GDM1 (cell line): Measurements from ENCODE around the gene CCR5AS.
"Not testable (repeated sequence)": the region's sequence is repeated elsewhere in the genome, so short reads cannot be mapped to it uniquely, and the experiment has no call there.

ENCODE experiments used
- DNase-seq: peaks from one replicate; lab custom pipeline; 2025; lab: John Stamatoyannopoulos, UW

The CCR5AS gene

DNA sequence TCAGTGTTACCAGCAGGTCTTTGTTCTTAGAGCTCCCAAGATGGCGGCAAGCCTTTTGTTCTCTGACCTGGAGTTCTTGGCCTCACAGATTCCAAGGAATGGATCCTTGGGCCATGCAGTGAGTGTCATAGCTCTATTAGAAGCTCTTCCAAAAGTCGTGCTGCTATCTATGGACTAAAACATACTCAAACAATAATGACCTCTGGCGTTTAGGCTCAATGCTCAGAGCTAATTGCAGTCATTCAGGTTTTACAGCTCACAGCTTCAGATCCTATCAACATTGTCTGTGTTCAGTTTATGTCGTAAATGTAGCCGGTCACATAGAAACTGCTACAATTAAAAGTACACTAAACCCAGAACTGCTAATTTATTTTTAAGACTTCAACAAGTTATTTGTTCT is 22.4 kb upstream of the CCR5AS start:
- no peak for DNase-seq

GRCh38 chr3:46427916-46428833 is 21.3 kb upstream of the CCR5AS start:
- peak; percentile 38 for DNase-seq

- DNase-seq, result not testable (repeated sequence)
Observed at GRCh38 chr3:46427404-46427803, 20.5 kb upstream of the CCR5AS start.

DNA sequence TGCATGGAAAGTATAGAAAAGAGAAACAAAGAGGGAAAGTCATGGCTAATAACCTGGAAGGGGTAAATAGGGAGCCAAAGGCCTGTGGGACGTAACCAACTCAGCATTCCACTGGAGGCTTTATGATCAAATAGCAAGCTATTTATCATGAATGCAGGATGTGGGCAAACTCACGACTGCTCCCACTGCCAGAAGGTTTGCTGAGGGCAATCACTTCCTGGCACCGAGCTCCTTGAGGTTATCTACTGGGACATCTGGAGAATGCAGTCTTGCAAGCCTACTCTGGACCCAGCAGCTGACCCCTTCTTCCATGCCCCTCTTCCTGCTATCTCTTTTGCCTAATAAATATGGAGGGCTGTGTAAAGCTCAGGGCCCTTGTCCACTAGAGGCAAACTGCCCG is 19.6 kb upstream of the CCR5AS start:
- DNase-seq, result peak; percentile 65

DNA sequence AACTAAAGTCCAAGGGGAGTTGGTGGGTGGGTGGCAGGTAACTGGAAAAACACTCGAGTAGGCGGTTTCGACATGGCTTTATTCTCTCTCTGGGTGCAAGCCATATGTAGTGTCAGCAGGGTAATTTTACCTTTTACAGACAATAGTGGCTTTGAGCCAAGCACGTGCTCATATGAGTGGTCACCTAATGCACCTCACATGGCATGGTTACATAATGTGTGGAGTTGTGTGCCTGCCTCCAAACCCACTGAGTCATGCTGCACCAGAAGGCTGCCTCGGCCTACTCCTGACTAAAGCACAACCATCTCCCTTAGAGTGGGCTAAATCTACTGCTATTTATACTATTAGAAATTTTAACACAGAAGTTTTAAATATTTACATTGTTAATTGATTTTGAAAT is 16.7 kb upstream of the CCR5AS start:
- no peak for DNase-seq

- DNase-seq, result no peak
Observed at GRCh38 chr3:46422617-46423016, 15.8 kb upstream of the CCR5AS start.

DNA sequence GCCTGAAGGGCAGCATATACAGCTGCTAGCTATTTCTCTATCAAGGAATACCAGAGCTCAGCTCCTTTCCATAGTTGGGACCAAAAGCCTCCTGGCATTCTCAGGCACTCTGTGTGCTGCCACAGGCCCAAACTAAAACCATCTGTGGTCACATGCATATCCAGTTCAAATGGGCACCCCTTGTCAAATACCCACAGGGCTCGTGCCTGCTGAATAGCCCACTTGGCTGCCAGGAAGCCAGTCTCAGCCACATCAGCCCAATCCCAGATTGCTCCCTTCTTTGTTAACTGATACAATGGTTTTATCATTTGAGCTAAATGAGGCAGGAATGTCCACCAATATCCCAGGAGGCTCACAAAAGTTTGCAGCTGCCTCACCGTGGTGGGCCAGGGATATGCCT is 14.1 kb upstream of the CCR5AS start:
- no peak for DNase-seq

GRCh38 chr3:46419816-46420215 is 12.9 kb upstream of the CCR5AS start:
- DNase-seq, result no peak

DNA sequence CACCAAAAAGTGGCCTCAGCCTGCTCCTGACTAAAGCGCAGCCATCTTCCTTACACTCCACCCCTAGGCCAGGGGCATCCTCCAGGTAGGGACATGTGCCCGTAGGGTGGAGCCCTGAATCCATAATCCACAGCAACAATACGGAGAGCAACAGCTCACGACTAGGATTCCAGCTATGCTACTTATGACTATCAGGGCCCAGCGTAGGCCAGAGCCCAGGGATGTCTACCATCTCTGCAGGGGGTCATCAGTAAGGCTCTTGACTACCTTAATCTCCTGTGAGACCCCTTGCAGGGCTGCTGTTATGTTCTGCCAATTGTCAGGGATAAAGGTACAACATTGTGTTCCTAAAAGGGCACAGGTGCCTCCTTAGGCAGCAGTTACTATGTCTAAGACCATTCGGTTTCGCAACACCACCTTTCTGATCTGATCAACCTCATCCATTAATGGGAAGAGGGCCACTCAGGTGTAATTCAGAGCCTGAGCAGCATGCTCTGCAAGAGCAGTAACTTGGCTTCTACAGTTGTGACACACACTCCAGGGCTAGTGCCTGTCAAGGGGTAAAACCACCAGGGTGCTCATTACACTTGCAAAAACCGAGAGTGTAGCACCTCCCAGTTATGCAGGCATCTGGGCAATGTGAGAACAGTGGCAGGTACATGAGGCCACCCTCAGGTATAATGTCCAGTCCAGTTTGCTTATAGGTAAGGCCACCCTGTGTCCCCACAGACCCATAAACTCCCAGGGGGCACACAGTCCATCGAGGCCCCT is 11.2 kb upstream of the CCR5AS start:
- DNase-seq, result no peak

GRCh38 chr3:46416811-46417510 is 10.1 kb upstream of the CCR5AS start:
- no peak for DNase-seq

- DNase-seq, result no peak
Observed at GRCh38 chr3:46416125-46416810, 9.4 kb upstream of the CCR5AS start.

GRCh38 chr3:46414739-46415138 is 7.9 kb upstream of the CCR5AS start:
- no peak for DNase-seq

DNA sequence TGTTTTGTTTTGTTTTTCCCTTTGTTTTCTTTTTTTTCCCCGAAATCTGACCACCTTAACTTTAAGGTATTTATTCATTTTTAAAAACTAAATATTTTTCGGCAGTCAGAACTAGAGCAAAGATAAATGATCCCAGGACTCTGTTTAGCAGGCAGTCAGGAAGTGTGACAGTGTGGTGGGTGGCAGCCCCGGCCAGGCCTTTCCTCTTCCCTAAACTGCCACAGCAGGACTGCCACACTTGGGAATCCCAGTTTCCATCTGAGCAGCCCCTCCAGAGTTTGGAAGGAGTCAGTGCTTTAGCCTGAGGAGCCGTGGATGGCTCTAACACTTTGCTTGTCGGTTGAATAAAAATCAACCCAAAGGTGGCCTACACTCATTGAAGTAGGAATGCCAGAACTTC is 7.1 kb upstream of the CCR5AS start:
- DNase-seq, result peak; percentile 24

DNA sequence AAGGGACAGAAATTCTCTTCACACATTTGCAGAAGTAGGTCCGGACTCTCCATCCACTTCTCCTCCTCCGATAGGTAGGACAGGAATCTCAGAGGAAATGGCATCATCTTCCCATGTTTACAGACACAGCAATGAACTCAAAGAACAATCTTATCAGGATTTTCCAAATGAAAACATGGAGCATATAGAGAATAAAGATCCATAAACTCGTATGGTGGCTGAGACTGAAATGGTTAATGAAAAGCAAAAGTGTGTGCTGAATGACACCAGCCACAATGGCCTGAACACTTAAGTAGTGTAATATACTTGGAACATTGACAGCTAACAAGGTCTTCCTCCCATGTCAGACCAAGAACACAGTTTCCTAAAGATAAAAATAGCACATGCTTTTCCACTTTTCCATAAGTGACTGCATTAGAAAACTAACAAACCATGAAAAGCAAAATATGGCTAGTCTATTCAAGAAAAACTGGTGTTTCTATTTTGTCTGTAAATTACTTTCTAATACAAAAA is 6.0 kb upstream of the CCR5AS start:
- DNase-seq, result no peak

GRCh38 chr3:46411271-46411670 is 4.4 kb upstream of the CCR5AS start:
- no peak for DNase-seq

GRCh38 chr3:46410669-46411068 is 3.8 kb upstream of the CCR5AS start:
- DNase-seq, result no peak

DNA sequence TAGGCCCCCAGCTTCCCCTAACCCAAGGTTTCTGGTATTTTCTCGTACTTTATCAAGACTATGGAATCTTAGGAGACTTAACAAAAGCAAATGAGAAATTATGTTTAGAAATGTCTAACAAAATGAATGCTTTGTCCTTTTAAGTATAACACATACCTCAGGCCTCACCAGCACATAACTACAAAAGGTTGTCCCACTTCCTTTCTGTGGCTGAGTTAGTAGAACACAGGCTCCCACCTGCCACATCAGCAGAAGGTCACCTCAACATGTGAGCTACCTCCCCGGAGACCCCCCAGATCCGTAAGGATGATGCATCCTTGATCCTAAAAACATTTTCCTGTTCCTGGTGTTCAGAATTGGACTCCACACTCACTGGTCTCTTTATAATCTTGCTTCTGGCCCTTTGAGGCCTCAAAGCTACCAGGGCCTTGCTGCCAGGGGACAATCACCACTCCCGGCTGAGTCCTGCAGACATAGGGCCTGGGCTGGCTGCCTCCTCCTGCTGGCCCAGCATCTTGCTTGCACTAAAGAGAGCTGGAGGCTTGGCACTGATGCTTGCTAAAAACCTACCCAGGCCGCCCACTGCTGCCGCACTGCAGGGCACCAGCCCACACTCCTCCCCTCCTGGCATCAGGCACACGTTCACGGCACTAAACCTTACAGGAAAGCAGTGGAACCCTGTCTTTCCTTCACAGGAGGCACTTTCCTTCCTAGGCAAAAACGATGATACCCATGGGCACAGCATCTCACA is 3.0 kb upstream of the CCR5AS start:
- no peak for DNase-seq

DNA sequence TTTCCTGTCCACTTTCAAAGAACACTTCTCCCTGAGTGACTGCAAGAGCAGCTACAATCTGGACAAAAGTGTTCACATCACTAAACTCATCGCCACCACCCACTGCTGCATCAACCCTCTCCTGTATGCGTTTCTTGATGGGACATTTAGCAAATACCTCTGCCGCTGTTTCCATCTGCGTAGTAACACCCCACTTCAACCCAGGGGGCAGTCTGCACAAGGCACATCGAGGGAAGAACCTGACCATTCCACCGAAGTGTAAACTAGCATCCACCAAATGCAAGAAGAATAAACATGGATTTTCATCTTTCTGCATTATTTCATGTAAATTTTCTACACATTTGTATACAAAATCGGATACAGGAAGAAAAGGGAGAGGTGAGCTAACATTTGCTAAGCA is 2.0 kb upstream of the CCR5AS start:
- DNase-seq, result no peak

DNA sequence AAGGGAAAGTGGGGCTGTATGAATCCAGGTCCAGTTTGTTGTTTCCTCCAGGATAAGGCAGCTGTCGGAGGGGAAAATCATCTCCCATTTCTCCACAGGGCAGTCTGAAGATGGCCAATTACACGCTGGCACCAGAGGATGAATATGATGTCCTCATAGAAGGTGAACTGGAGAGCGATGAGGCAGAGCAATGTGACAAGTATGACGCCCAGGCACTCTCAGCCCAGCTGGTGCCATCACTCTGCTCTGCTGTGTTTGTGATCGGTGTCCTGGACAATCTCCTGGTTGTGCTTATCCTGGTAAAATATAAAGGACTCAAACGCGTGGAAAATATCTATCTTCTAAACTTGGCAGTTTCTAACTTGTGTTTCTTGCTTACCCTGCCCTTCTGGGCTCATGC is 1.1 kb upstream of the CCR5AS start:
- no peak for DNase-seq

GRCh38 chr3:46406443-46406787 is 451 bp downstream of the CCR5AS start:
- DNase-seq, result no peak
